ENCODE data around the gene TOR1A.

Gene TOR1A

DNA sequence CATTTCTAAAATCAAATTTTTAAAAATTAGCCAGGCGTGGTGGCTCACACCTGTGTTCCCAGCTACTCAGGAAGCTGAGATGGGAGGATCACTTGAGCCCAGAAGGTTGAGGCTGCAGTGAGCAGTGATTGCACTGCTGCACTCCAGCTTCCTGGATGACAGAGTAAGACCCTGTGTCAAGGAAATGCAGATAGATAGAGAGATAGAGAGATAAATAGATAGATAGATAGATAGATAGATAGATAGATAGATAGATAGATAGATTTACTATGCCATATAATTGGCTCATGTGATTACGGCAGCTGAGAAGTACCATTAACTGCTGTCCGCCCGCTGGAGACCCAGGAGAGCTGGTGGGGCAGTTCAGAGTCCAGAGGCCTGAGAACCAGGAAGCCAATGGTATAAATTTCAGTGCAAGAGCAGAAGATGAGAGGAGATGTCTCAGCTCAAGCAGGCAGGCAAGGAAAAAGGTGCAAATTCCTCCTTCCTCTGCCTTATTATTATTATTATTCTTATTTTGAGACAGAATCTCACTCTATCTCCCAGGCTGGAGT is 58.1 kb downstream of the TOR1A start:
- H3K36me3 ChIP-seq (ENCODE audit: control insufficient read depth in 4 of 4, insufficient read depth in 4 of 4, low read length in 3 of 4) = no peaks in the 10 kb centered on the region
- ChIA-PET CTCF (interaction anchor here (0.8 to 1.5 kb wide), 4 partner anchors 10 to 28 kb away, joined by 3 to 7 read pairs (median 3); no protein-coding TSS in a partner anchor), POLR2A (no interaction called here)
- WGBS (ENCODE audit: insufficient coverage) = 100% methylated on average over 4 of the region's 4 CpGs
- H3K9me3 ChIP-seq (ENCODE audit: control extremely low read depth in 1 of 5, control insufficient read depth in 4 of 5, insufficient read depth in 2 of 5, low read depth in 1 of 5, low read length in 4 of 5) = no peaks in the 10 kb centered on the region
- H3K4me3 ChIP-seq (ENCODE audit: control insufficient read depth in 1 of 7, extremely low read depth in 1 of 7, insufficient read depth in 4 of 7, low read depth in 2 of 7, low read length in 6 of 7) = no peak overlapping the region
- no peak overlapping the region for H3K27ac ChIP-seq (ENCODE audit: insufficient read depth in 1 of 2, low read depth in 1 of 2, low read length in 2 of 2, poor library complexity in 1 of 2, severe bottlenecking in 2 of 2)
- DNase-seq = no peak
- no peaks in the 10 kb centered on the region for H3K4me1 ChIP-seq (ENCODE audit: control extremely low read depth in 1 of 4, control insufficient read depth in 4 of 4, insufficient read depth in 4 of 4, low read length in 3 of 4)
- H3K27me3 ChIP-seq (replicated peaks in 2 of 5; ENCODE audit: control insufficient read depth in 4 of 5, insufficient read depth in 5 of 5, low read length in 4 of 5) = peaks cover 0 to 5% (median 0%) of the 10 kb centered on the region in 5 experiments

DNA sequence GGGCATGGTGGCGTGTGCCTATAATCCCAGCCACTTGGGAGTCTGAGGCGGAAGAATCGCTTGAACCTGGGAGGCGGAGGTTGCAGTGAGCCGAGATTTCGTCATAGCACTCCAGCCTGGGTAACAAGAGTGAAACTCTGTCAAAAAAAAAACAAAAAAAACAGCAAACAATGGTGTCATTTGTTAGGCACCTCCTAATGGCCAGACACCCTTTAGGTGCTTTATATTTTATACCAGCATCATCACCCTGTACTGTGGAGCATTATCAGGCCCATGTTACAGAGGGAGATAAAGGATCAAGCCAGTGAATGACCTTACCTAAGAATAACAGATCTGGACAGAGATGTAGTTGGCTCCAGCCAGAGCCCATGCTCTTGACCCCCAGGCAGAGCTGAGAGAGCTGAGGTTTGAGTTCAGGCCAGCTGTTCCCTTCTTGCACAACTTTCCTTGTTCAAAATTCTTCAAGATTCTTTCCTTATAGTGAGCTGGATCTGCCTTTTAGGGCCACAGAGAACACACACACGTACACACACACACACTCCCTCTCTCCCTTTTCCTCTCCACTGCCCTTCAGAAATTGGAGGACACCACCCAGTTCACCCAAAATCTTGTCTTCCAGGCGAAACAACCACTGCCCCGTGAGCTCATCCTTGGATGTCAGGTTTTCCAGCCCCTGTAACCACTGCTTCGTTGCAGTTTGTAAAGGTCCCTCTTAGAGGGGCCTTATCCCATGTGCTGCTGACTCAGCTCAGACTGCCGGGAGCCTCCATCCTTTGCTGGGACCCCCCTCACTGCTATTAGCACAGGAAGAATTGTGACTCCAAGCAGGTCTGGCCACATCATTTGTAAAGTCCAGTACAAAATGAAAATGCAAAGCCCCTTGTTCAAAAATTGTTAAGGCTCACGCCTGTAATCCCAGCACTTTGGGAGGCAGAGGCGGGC is 60.7 kb downstream of the TOR1A start:
- 95% methylated on average over 13 of the region's 13 CpGs for WGBS (ENCODE audit: insufficient coverage)

More for the DNA sequence above, 60.7 kb downstream of the TOR1A start:
- H3K27ac ChIP-seq (ENCODE audit: insufficient read depth in 1 of 2, low read depth in 1 of 2, low read length in 2 of 2, poor library complexity in 1 of 2, severe bottlenecking in 2 of 2) = no peak overlapping the region
- CTCF ChIA-PET = interaction anchor here (1.1 to 2.3 kb wide), 4 partner anchors 12 to 26 kb away, joined by 3 to 9 read pairs (median 4); no protein-coding TSS in a partner anchor
- POLR2A ChIA-PET = no interaction called here
- no peaks in the 10 kb centered on the region for H3K36me3 ChIP-seq (ENCODE audit: control insufficient read depth in 4 of 4, insufficient read depth in 4 of 4, low read length in 3 of 4)
- no peak overlapping the region for H3K4me3 ChIP-seq (ENCODE audit: control insufficient read depth in 1 of 7, extremely low read depth in 1 of 7, insufficient read depth in 4 of 7, low read depth in 2 of 7, low read length in 6 of 7)
- no peaks in the 10 kb centered on the region for H3K27me3 ChIP-seq (replicated peaks in 2 of 5; ENCODE audit: control insufficient read depth in 4 of 5, insufficient read depth in 5 of 5, low read length in 4 of 5)
- DNase-seq = no peak
- no peaks in the 10 kb centered on the region for H3K9me3 ChIP-seq (ENCODE audit: control extremely low read depth in 1 of 5, control insufficient read depth in 4 of 5, insufficient read depth in 2 of 5, low read depth in 1 of 5, low read length in 4 of 5)
- no peaks in the 10 kb centered on the region for H3K4me1 ChIP-seq (ENCODE audit: control extremely low read depth in 1 of 4, control insufficient read depth in 4 of 4, insufficient read depth in 4 of 4, low read length in 3 of 4)
